SU-DHL-6 (cell line): ENCODE data around the gene RGMA.

Experiments used
- H2AFZ ChIP-seq: fragments of 200-600 bp; sonication (generic); 2 replicates; pipeline ENCODE4 v1.6.1; 2014; ENCODE audit warnings: low read depth, mild to moderate bottlenecking, moderate library complexity, mixed read lengths, antibody characterized with exemption, low read length; ENCODE audit not compliant: severe bottlenecking
- H3F3A ChIP-seq: fragments of 200-600 bp; shearing (Covaris generic); 2 replicates; pipeline ENCODE4 v1.6.0; 2016; ENCODE audit warnings: antibody characterized with exemption, mild to moderate bottlenecking; ENCODE audit not compliant: insufficient read depth
- H3K27ac ChIP-seq: fragments of 200-600 bp; sonication (generic); 2 replicates; pipeline ENCODE4 v1.5.1; 2016; ENCODE audit warnings: low read depth, mild to moderate bottlenecking, low read length, moderate library complexity, mixed read lengths
- H3K27me3 ChIP-seq: fragments of 200-600 bp; sonication (generic), shearing (Covaris generic); 2 replicates; pipeline ENCODE4 v1.6.0; 2014; ENCODE audit warnings: mild to moderate bottlenecking, low read length
- H3K36me3 ChIP-seq: fragments of 200-600 bp; sonication (generic); 2 replicates; pipeline ENCODE4 v1.6.1; 2014; ENCODE audit warnings: mild to moderate bottlenecking, low read length, mixed read lengths
- H3K4me2 ChIP-seq: fragments of 300-600, 200-600 bp; shearing (Covaris generic), sonication (generic); 2 replicates; pipeline ENCODE4 v1.6.0; 2014; ENCODE audit warnings: low read length, low read depth, mild to moderate bottlenecking; ENCODE audit not compliant: poor library complexity, severe bottlenecking
- H3K4me3 ChIP-seq: fragments of 200-600 bp; sonication (generic); 2 replicates; pipeline ENCODE4 v1.5.1; 2014; ENCODE audit warnings: antibody characterized with exemption, low read length, mild to moderate bottlenecking, mixed read lengths; ENCODE audit not compliant: insufficient read depth, poor library complexity, severe bottlenecking
- H3K79me2 ChIP-seq: fragments of 200-600 bp; sonication (generic); 2 replicates; pipeline ENCODE4 v1.6.1; 2014; ENCODE audit warnings: mild to moderate bottlenecking, low read length, moderate library complexity; ENCODE audit not compliant: insufficient read depth
- H3K9ac ChIP-seq: fragments of 200-600 bp; sonication (generic); 2 replicates; pipeline ENCODE4 v1.7.0; 2014; ENCODE audit warnings: mild to moderate bottlenecking, low read length
- H3K9me2 ChIP-seq: fragments of 200-600 bp; sonication (generic); replicated peaks from 2 replicates; pipeline ENCODE4 v1.6.1; 2014; ENCODE audit warnings: low read length; ENCODE audit not compliant: insufficient read depth
- H3K9me3 ChIP-seq: fragments of 200-600 bp; sonication (generic); 2 replicates; pipeline ENCODE4 v1.6.1; 2014; ENCODE audit warnings: low read length, mixed read lengths; ENCODE audit not compliant: insufficient read depth
- H4K20me1 ChIP-seq: fragments of 200-600 bp; sonication (generic); 2 replicates; pipeline ENCODE4 v1.6.1; 2014; ENCODE audit warnings: low read depth, mild to moderate bottlenecking, antibody characterized with exemption, low read length, moderate library complexity, mixed read lengths
- CTCF ChIP-seq: fragments of 200-600 bp; sonication (generic); IDR thresholded peaks from one replicate; pipeline ENCODE4 v1.5.1; 2017; ENCODE audit warnings: antibody characterized with exemption, mild to moderate bottlenecking, low read length, moderate library complexity; ENCODE audit not compliant: insufficient read depth, poor library complexity, severe bottlenecking
- EZH2phosphoT487 ChIP-seq: fragments of 200-600 bp; sonication (generic), shearing (Covaris generic); conservative IDR thresholded peaks from 2 replicates; pipeline ENCODE4 v1.6.1; 2018; ENCODE audit warnings: mild to moderate bottlenecking, antibody characterized with exemption, low read length, moderate library complexity, mixed read lengths

RGMA gene

GRCh38 chr15:93088981-93089726, at the start of gene RGMA:
TSS of gene RGMA (minus strand) at chr15:93089211. CDS start at chr15:93088932, 279 bp downstream.
- no peak within 1 kb of the TSS for H3K9ac ChIP-seq

GRCh38 chr15:93136606-93137005, 47.6 kb upstream of the RGMA start:
- Histone ChIP-seq H3K36me3 (no peaks in the 10 kb centered on the region), H3K9ac (no peak overlapping the region), H2AFZ (no peak overlapping the region), H3K4me2 (no peak overlapping the region), H3K4me3 (no peak overlapping the region), H4K20me1 (no peaks in the 10 kb centered on the region), H3K9me2 (no peaks in the 10 kb centered on the region), H3K9me3 (no peaks in the 10 kb centered on the region), H3F3A (no peaks in the 10 kb centered on the region), H3K27me3 (no peaks in the 10 kb centered on the region), H3K79me2 (no peaks in the 10 kb centered on the region), H3K27ac (no peak overlapping the region)
- TF ChIP-seq CTCF (no peak), EZH2phosphoT487 (no peak)

More at GRCh38 chr15:93088981-93089726, at the start of gene RGMA:
- Histone ChIP-seq H2AFZ (no peak within 1 kb of the TSS), H3K4me2 (no peak within 1 kb of the TSS), H3F3A (no peaks in the 10 kb centered on the region), H3K79me2 (no peaks in the 10 kb centered on the region), H3K36me3 (no peaks in the 10 kb centered on the region), H3K9me3 (no peaks in the 10 kb centered on the region), H3K27ac (no peak within 1 kb of the TSS), H4K20me1 (no peaks in the 10 kb centered on the region), H3K4me3 (no peak within 1 kb of the TSS), H3K9me2 (no peaks in the 10 kb centered on the region), H3K27me3 (no peaks in the 10 kb centered on the region)
- TF ChIP-seq EZH2phosphoT487 (no peak), CTCF (no peak)

GRCh38 chr15:93135997-93136397, 47.0 kb upstream of the RGMA start:
- Histone ChIP-seq H3K9me2 (no peaks in the 10 kb centered on the region), H3K4me2 (no peak overlapping the region), H4K20me1 (no peaks in the 10 kb centered on the region), H3F3A (no peaks in the 10 kb centered on the region), H3K27me3 (no peaks in the 10 kb centered on the region), H3K9me3 (no peaks in the 10 kb centered on the region), H2AFZ (no peak overlapping the region), H3K27ac (no peak overlapping the region), H3K79me2 (no peaks in the 10 kb centered on the region), H3K9ac (no peak overlapping the region), H3K4me3 (no peak overlapping the region), H3K36me3 (no peaks in the 10 kb centered on the region)
- TF ChIP-seq CTCF = no peak
- TF ChIP-seq EZH2phosphoT487 = no peak
